Endometrial microvascular endothelial cells (primary cell): ENCODE measurements around the gene UBE4A. TPM values are rescaled to one million over a fixed set of nuclear protein-coding genes. Genes with fewer than 3 reads are reported as not detected.
"Not testable (repeated sequence)": the region's sequence is repeated elsewhere in the genome, so short reads cannot be mapped to it uniquely, and the experiment has no call there.

Source experiments
- in situ Hi-C: cut with HindIII; loops from 2 replicates; pipeline ENCODE4 v1.10.0; 2017; ENCODE audit warnings: low sequenced_read_pairs, low pct_unique_long_range_greater_than_20kb; ENCODE audit errors: inconsistent ontology term
- total RNA-seq: library from RNA; depleted of rRNA; stranded (reverse); fragments of >200 nt; gene quantifications from one replicate; pipeline ENCODE4 v1.2.3, GENCODE V29; 2015; ENCODE audit errors: inconsistent ontology term

Gene UBE4A
- total RNA-seq, 1 donor from 2014 or later, result 53.0 TPM

DNA sequence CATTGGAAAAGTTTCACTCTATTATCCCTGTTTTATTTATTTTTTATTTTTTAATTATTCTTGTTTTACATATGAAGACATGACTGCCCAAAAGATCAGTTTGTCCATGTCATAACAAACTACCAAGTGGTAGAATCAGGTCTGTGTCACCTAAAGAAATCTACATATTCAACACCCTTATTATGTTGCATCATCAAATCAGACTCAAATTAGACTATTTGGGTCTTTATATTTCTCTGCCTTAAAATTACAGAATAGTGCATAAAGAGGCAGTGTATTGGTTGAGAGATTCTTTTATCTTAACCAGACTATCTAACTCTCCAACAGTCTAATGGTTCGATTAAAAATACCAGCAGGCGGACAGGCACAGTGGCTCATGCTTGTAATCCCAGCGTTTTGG, 23.6 kb downstream of the UBE4A start:
- in situ Hi-C loops, result no loop called here

DNA sequence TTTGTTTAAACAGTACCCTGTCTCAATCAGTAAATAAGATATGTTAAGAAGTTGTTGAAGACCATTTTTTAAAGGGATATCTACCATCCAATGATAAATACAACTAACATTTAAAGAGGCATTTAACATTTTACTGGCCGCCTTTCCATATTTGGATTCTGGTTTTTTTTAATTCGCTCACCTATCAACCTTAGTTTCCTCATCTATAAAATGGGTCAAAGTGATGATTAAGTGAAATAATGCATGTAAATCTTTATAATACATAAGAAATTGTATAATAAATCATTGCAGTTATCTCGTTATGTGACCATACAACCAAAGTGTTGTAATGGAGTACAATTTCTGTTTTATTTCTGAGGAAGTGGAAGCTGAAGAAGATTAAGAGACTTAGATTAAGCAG, 24.3 kb downstream of the UBE4A start:
- in situ Hi-C loops, result no loop called here

GRCh38 chr11:118396097-118396501, 36.7 kb downstream of the UBE4A start:
- in situ Hi-C loops, result no loop called here

GRCh38 chr11:118397448-118397847, 38.0 kb downstream of the UBE4A start:
- in situ Hi-C loops, result no loop called here

GRCh38 chr11:118398791-118399559, 39.6 kb downstream of the UBE4A start:
- in situ Hi-C loops, result no loop called here

GRCh38 chr11:118401151-118401879, 41.9 kb downstream of the UBE4A start, which contains the start of gene ATP5MG:
ATP5MG (plus strand) TSS chr11:118401606; CDS start chr11:118401666, 60 bp downstream.
- in situ Hi-C loops, result no loop called here

DNA sequence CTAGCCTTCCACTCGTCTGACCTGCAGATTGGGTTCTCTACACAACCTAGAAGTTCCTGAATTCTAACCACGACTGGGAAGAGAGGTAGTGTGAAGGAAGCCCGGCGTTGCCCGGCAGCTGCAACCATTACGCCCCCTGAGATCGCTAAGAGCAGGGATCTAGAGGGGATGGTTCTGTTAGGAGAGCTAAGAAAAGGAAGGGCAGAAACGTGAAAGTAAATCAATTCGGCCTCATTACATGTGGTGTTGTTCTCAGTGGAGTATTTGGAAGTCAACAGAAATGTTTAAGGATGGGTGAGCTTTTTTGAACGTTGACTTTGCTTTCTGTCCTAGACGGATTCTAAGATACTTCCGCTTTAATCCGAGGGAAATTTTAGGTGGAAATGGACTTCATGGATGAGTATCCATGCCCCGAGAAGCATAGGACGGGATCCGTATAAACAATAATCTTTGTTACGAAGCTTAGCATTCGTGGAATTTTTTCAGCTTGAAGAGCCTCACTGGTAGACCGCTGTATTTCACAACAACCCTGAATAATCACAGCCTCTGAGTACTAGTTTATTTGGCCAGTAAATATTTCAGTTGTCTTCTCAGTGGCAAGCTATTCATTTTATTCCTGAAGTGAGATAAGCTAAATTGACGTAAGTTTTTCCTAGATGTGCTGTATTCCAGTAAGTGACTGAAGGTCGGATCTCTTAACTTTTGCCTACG, 42.6 kb downstream of the UBE4A start:
- in situ Hi-C loops, result no loop called here

DNA sequence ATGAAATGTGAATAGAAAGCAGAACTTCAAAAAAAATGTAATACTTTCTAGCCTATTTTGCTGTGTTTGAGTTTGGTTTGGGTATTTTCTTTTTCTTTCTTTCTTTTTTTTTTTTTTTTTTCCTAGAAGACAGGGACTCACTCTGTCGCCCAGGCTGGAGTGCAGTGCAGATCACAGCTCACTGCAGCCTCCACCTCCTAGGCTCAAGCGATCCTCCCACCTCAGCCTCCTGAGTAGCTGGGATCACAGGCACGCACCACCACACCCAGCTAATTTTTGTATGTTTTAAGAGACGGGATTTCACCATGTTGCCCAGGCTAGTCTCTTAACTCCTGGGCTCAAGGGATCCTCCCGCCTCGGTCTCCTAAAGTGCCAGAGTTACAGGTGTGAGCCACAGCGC, 43.2 kb downstream of the UBE4A start:
- in situ Hi-C loops, result not testable (repeated sequence)

DNA sequence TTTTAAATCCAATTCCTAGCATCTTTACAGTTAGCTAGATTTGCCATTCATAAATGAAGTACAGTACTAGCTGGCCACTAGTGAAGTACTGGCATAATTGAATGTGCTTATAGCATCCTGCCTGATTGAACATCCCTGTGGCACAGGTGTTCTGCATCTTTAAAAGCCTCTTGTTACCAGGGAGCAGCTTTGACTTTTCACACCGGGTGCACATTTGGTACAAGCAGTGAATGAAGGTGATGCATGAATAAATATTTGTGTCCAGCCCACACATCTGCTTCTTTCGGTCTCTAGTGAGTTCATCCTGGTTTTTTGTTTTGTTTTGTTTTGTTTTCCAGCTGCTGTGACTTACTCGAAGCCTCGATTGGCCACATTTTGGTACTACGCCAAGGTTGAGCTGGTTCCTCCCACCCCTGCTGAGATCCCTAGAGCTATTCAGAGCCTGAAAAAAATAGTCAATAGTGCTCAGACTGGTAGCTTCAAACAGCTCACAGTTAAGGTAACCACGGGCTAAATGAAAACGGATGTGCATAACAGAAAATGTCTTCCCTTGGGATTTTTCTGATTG, 47.3 kb downstream of the UBE4A start:
- in situ Hi-C loops, result no loop called here

- in situ Hi-C loops, result no loop called here
Measured at GRCh38 chr11:118410055-118410745, 50.8 kb downstream of the UBE4A start.

DNA sequence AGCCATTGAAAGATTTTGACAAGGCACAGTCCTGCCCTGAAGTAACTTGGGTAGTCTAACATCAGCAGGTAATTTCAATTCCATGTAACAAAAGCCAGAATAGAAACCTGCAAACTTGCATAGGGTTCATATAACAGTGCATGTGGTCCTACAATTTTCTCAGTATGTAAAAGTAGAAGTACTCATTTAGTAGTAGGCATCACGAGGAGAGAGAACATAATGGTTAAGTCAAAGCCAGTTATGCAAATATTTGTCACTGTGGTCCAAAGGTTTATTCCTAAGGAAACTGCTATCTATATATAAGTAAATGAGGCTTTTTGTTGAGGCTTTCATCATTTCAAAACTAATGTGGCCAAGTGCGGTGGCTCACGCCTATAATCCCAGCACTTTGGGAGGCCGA, 52.1 kb downstream of the UBE4A start:
- in situ Hi-C loops, result no loop called here

GRCh38 chr11:118412921-118413320, 53.5 kb downstream of the UBE4A start:
- in situ Hi-C loops, result no loop called here

GRCh38 chr11:118415062-118415738, 55.8 kb downstream of the UBE4A start:
- in situ Hi-C loops, result no loop called here

- in situ Hi-C loops, result no loop called here
Measured at GRCh38 chr11:118415739-118416068, 56.3 kb downstream of the UBE4A start.

DNA sequence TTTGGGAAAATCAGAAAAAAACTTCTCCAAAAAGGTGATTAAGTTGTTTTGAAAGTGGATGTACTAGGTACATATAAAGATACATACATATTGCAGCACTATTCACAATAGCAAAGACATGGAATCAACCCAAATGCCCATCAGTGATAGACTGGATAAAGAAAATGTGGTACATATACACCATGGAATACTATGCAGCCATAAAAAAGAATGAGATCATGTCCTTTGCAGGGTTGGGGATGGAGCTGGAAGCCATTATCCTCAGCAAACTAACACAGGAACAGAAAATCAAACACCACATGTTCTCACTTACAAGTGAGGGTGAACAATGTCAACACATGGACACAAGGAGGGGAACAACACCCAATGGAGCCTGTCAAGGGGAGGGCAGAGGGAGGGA, 57.5 kb downstream of the UBE4A start:
- in situ Hi-C loops, result not testable (repeated sequence)

GRCh38 chr11:118417801-118418200, 58.4 kb downstream of the UBE4A start:
- in situ Hi-C loops, result no loop called here

- in situ Hi-C loops, result no loop called here
Measured at GRCh38 chr11:118418766-118419165, 59.4 kb downstream of the UBE4A start.

DNA sequence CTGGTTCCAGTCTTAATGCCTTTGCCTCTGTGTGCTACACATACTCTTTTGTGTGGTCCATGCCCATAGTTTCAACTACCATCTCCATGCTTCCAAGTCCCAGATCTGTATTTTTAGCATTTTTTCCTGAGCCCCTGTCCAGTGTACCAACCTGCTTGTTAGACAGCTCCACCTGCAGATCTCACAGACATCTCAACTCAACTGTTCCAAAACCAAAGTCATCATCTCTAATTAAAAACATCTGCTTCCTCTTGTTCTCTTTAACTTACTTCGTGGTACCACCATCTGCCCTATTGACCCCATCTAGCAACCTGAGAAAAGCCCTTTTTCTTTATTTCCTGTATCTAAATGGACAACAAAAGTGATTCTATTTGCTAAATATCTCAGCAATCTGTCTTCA, 68.3 kb downstream of the UBE4A start:
- in situ Hi-C loops, result no loop called here
